Cortex of kidney (tissue), 1 donor: Measurements from ENCODE around the gene PITHD1.
"Not testable (repeated sequence)": the region's sequence is repeated elsewhere in the genome, so short reads cannot be mapped to it uniquely, and the experiment has no call there.

ENCODE experiments used
- DNase-seq: peaks from one replicate; lab custom pipeline; 2025; lab: John Stamatoyannopoulos, UW

Gene PITHD1

DNA sequence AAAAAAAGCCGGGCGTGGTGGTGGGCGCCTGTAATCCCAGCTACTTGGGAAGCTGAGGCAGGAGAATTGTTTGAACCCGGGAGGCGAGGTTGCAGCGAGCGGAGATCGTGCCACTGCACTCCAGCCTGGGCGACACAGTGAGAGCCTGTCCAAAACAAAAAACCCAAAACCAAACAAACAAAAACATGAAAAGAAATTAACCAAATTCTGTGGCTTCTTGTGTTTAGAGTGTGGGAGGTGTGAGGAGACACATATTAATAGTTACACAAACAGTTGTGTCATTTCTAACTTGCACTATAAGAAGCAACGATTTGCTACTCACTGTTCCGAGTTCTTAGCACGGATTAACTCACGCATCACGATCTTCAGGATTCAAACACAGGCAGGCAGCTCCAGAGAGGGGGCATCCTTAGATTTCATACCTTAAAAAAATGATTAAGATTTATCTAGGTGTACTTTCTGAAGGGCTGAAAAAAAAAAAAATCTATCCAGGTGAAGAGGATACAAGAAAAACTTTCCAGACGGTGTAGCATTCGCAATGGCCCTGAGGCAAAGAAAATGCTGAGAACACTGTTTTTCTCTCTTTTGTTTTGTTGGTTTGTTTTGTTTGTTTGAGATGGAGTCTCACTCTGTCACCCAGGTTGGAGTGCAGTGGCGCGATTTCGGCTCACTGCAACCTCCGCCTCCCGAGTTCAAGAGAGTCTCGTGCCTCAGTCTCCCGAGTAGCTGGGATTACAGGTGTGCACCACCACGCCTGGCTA, 47.7 kb downstream of the PITHD1 start:
- DNase-seq = no peak

DNA sequence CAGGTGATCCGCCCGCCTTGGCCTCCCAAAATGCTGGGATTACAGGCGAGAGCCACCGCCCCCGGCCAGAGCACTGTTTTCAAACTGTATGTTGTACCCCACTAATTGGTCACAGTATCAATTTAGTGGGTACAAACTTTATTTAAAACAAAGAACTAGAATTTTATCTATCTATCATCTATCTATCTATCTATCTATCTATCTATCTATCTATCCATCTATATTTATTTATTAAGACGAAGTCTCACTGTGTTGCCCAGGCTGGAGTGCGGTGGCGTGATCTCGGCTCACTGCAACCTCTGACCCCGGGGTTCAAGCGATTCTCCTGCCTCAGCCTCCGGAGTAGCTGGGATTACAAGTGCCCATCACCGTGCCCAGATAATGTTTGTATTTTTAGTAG, 48.4 kb downstream of the PITHD1 start:
- DNase-seq = not testable (repeated sequence)

DNA sequence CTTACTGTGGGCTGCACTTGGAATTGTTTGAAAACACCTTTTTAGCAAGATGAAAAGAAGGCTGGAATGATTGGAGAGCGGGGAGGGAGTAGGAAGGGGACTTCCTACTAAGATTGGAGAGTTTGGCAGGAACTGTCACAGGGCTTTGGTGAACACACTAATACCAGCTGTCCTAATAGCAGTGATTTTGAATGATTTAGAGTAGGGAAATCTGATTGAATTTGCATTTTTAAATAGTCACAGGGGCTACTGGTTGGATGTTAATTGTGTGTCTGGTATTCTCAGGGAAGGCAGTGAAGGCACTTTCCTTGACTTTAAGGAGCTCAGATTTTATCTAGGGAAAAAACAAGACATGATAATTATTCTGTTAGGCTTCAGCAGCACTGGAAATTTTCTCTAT, 49.5 kb downstream of the PITHD1 start:
- no peak for DNase-seq

DNA sequence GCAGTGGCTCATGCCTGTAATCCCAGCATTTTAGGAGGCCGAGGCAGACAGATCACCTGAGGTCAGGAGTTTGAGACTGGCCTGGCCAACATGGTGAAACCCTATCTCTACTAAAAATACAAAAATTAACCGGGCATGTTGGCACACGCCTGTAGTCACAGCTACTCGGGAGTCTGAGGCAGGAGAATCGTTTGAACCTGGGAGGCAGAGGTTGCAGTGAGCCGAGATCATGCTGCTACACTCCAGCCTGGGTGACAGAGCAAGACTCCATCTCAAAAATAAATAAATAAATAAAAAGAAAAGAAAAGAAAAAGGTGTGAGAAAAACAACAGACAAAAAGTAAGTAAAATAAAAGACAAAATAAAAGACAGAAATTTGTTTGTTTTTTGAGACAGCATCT, 55.9 kb downstream of the PITHD1 start:
- not testable (repeated sequence) for DNase-seq

DNA sequence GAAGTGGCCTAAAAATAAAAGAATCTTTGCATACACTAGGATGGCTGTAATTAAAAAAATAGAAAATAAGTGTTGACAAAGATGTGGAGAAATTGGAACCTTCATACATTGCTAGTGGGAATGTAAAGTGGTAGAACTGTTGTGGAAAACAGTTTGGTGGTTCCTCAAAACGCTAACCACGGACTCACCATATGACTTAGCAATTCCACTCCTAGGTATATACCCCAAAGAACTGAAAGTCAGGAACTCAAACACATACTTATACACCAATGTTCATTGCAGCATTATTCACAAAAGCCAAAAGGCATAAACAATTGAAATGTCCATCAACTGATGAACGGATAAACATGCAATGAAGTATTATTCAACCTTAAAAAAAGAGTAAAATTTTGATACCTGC, 57.8 kb downstream of the PITHD1 start:
- DNase-seq = no peak
